SK-N-SH treated with all-trans-retinoic acid at 6 μM for 48 hours (cell line): ENCODE results near the gene MOV10L1.

Source experiments
- ARNTL ChIP-seq: fragments of 450-650 bp; formaldehyde crosslinking; IDR thresholded peaks from 2 replicates; pipeline ENCODE4 v1.5.0; 2020; ENCODE audit warnings: low read depth, mild to moderate bottlenecking, moderate library complexity, borderline replicate concordance
- CSDC2 ChIP-seq: fragments of 250-450 bp; sonication (Bioruptor Pico); IDR thresholded peaks from 2 replicates; pipeline ENCODE4 v1.5.0; 2020; ENCODE audit warnings: mild to moderate bottlenecking, moderate library complexity
- ESRRG ChIP-seq: fragments of 250-450 bp; sonication (Bioruptor Pico); IDR thresholded peaks from 2 replicates; pipeline ENCODE4 v1.6.1; 2021; ENCODE audit warnings: mild to moderate bottlenecking
- GLIS3 ChIP-seq: fragments of 250-450 bp; sonication (Bioruptor Pico); IDR thresholded peaks from 2 replicates; pipeline ENCODE4 v1.5.0; 2020; ENCODE audit warnings: mild to moderate bottlenecking, moderate library complexity
- OSR1 ChIP-seq: fragments of 250-450 bp; sonication (Bioruptor Pico); IDR thresholded peaks from 2 replicates; pipeline ENCODE4 v1.8.0; 2022; ENCODE audit warnings: moderate library complexity, mild to moderate bottlenecking, inconsistent platforms
- PATZ1 ChIP-seq: fragments of 250-450 bp; sonication (Bioruptor Pico); IDR thresholded peaks from 2 replicates; pipeline ENCODE4 v1.8.0; 2020; ENCODE audit warnings: mild to moderate bottlenecking, moderate library complexity, borderline replicate concordance
- RARB ChIP-seq: fragments of 250-450 bp; sonication (Bioruptor Pico); IDR thresholded peaks from 2 replicates; pipeline ENCODE4 v1.8.0; 2021; ENCODE audit warnings: mild to moderate bottlenecking, moderate library complexity
- SNAI2 ChIP-seq: fragments of 250-450 bp; sonication (Bioruptor Pico); IDR thresholded peaks from 2 replicates; pipeline ENCODE4 v1.5.0; 2020; ENCODE audit warnings: mild to moderate bottlenecking, moderate library complexity
- TOX ChIP-seq: fragments of 250-450 bp; sonication (Bioruptor Pico); IDR thresholded peaks from 2 replicates; pipeline ENCODE4 v1.8.0; 2021; ENCODE audit warnings: mild to moderate bottlenecking, moderate library complexity, borderline replicate concordance
- ZC3H10 ChIP-seq: fragments of 250-450 bp; sonication (Bioruptor Pico); IDR thresholded peaks from 2 replicates; pipeline ENCODE4 v1.5.1; 2021; ENCODE audit warnings: mild to moderate bottlenecking, moderate library complexity
- ZFP3 ChIP-seq: fragments of 250-450 bp; sonication (Bioruptor Pico); IDR thresholded peaks from 2 replicates; pipeline ENCODE4 v1.5.0; 2020; ENCODE audit warnings: mild to moderate bottlenecking, moderate library complexity
- ZNF565 ChIP-seq: fragments of 450-650 bp; formaldehyde crosslinking; conservative IDR thresholded peaks from 2 replicates; pipeline ENCODE4 v1.5.0; 2020; ENCODE audit warnings: low read depth, mild to moderate bottlenecking, moderate library complexity

DNA sequence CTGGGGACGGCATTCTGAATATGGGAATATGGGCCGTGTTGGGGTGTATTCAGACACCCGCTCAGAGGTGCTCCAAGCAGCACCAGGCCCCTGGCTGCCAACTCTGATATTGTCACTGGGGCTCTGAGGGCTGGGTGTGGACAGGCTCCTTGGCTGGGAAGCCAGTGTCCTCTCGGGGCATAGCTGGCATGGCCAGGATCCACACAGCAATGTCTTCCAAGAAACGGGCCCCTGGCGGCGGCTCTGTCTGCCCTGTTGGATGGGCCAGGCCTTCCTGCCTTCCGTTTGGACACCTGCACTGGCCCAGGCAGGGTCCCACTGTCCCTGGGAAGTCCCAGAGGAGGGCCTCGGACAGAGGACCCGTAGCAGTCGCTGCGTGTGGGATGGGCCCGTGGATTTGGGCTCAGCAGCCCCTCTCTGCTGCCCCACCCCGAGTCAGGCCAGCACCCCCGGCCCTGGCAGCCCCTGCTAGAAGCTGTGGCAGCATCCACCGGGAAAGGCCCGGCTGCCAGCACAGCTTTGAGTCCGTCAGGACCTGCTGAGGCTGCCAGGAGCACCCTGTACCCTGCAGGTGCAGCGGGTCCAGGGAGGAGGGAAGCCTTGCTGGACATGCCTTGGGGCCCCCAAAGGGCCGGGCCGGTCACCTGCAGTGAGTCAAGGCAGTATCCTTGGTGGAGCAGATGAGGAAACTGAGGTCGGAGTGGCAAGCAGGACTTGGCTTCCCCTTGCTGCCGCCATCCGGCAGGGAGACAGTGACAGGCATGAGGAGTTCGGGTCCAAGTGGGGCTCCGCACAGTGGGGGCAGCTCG lies 84.8 kb downstream of the MOV10L1 start:
- TF ChIP-seq PATZ1 (CRISPR knock-in tag) (no peak), ZC3H10 (no peak), GLIS3 (no peak), ARNTL (no peak), OSR1 (CRISPR knock-in tag) (no peak), CSDC2 (CRISPR knock-in tag) (no peak), ZFP3 (CRISPR knock-in tag) (no peak), ESRRG (CRISPR knock-in tag) (no peak), TOX (CRISPR knock-in tag) (no peak), SNAI2 (no peak), ZNF565 (CRISPR knock-in tag) (no peak), RARB (no peak)
